ENCODE data around the gene A2M. TPM values are rescaled to one million over a fixed set of nuclear protein-coding genes. Genes with fewer than 3 reads are reported as not detected.
"Not testable (repeated sequence)": the region's sequence is repeated elsewhere in the genome, so short reads cannot be mapped to it uniquely, and the experiment has no call there.

A2M gene
- 100 to 1,000 TPM in 2 of 3 donors, 10 to 100 TPM in 1; 41.6 to 325 (median 151) TPM for polyA plus RNA-seq

- 44 to 74% (median 47%) methylated on average over 9 of the region's 9 CpGs for WGBS, 3 donors
Observed at GRCh38 chr12:9115731-9116559, at the start of gene A2M. TSS of gene A2M (minus strand) at chr12:9115919. CDS start at chr12:9115849, 70 bp downstream.

DNA sequence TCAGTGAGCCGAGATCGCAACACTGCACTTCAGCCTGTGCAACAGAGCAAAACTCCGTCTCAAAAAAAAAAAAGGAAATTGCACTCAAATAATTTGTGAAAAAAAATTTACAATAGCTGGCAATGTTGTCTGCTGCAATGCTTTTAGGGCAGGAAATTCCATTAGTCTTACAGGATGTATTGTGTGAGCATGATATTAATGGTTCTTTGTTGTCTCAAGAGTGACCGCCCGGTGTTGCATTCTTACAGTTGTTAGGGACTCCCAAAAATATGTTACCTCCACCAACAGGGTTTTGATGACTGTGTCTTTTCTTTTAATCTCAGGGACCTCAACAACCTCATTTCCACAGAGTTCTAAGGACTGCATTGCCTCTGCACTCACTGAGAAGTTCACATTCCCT lies 47.7 kb upstream of the A2M start:
- no peak overlapping the region for H3K27ac ChIP-seq (ENCODE audit: low read depth, low read length)
- WGBS, 3 donors = 59 to 87% (median 86%) methylated on average over 5 of the region's 5 CpGs

More at GRCh38 chr12:9115731-9116559, at the start of gene A2M:
- H3K27ac ChIP-seq (ENCODE audit: low read depth, low read length) = no peak within 1 kb of the TSS

- no peak overlapping the region for H3K27ac ChIP-seq (ENCODE audit: low read depth, low read length)
- WGBS, 3 donors = 79 to 86% (median 85%) methylated on average over 4 of the region's 4 CpGs
Observed at GRCh38 chr12:9156119-9156518, 40.4 kb upstream of the A2M start.

- no peak overlapping the region for H3K27ac ChIP-seq (ENCODE audit: low read depth, low read length)
- 77 to 85% (median 84%) methylated on average over 6 of the region's 6 CpGs for WGBS, 3 donors
Observed at GRCh38 chr12:9149372-9149771, 33.7 kb upstream of the A2M start.

- H3K27ac ChIP-seq (ENCODE audit: low read depth, low read length) = no peak overlapping the region
- 53 to 74% (median 74%) methylated on average over 2 of the region's 2 CpGs for WGBS, 3 donors
Observed at GRCh38 chr12:9148926-9149325, 33.2 kb upstream of the A2M start.

- H3K27ac ChIP-seq (ENCODE audit: low read depth, low read length) = no peak overlapping the region
- WGBS, 3 donors = 82 to 95% (median 94%) methylated on average over 2 of the region's 2 CpGs
Observed at GRCh38 chr12:9147461-9147860, 31.7 kb upstream of the A2M start.

DNA sequence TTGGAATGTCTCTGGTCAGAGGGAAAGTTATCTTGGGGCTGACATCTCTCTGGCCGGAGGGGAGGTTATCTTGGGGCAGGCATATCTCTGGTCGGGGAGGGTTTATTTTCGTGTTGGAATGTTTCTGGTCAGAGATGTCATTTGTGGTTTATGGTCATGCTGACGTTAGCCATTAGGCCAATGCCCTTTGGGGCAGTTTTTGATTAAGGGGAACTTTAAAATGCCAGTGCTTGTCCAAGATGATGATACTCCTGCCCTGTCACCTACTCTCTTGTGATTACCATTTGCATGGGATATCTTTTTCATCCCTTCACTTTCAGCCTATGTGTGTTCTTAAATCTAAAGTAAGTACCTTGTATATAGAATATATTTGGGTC lies 29.0 kb upstream of the A2M start:
- H3K27ac ChIP-seq (ENCODE audit: low read depth, low read length) = no peak overlapping the region
- 66 to 68% (median 66%) methylated on average over 4 of the region's 4 CpGs for WGBS, 3 donors

GRCh38 chr12:9143929-9144729 lies 28.4 kb upstream of the A2M start:
- WGBS, 3 donors = 89 to 94% (median 90%) methylated on average over 3 of the region's 3 CpGs
- H3K27ac ChIP-seq (ENCODE audit: low read depth, low read length) = no peak overlapping the region

DNA sequence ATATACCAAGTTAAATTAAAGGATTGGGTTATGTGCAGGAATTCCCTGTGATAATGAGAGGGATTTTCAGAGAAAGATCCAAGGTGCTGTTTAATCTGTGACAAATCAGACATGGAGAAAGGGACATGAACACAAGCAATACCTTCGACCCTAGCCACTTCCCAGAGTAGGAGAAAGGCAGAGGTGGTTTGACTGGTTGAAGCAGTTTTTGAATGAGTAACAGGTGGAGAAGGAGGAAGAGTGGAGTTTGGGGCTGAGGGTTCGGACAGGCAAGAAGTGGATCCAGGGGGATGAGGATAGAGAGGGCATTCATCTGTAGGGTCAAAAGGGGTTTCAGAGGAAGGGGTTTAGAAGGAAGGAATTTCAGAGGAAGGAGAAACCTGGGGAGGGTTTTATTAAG lies 27.4 kb upstream of the A2M start:
- H3K27ac ChIP-seq (ENCODE audit: low read depth, low read length) = no peak overlapping the region
- WGBS, 3 donors = 35 to 86% (median 78%) methylated on average over 2 of the region's 2 CpGs

- H3K27ac ChIP-seq (ENCODE audit: low read depth, low read length) = not testable (repeated sequence)
- 57 to 65% (median 59%) methylated on average over 2 of the region's 2 CpGs for WGBS, 3 donors
Observed at GRCh38 chr12:9139588-9140290, 24.0 kb upstream of the A2M start.

DNA sequence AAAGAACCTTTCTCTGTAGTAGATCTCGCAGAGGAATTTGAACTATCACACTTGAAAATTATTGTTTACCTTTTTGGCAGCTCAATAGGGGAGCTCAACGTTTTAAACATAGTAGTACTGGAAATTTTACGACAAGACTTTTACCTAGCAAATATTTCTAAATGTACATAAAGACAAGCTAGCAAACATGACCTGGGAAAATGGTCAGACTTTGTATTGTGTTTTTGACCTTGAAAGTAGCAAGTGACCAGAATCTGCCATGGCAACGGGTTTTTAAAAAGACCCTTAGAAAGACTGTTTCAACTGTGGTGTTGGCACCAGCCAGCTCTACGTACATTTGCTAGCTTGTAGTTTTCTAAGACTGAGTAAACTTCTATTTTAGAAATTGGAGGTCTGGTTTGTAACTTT lies 20.2 kb upstream of the A2M start:
- 32 to 86% (median 73%) methylated on average over 5 of the region's 5 CpGs for WGBS, 3 donors

GRCh38 chr12:9134981-9135628 lies 19.4 kb upstream of the A2M start:
- WGBS, 3 donors = 67 to 83% (median 74%) methylated on average over 16 of the region's 16 CpGs
- H3K27ac ChIP-seq (ENCODE audit: low read depth, low read length) = no peak overlapping the region

More for the DNA sequence above, 20.2 kb upstream of the A2M start:
- no peak overlapping the region for H3K27ac ChIP-seq (ENCODE audit: low read depth, low read length)

DNA sequence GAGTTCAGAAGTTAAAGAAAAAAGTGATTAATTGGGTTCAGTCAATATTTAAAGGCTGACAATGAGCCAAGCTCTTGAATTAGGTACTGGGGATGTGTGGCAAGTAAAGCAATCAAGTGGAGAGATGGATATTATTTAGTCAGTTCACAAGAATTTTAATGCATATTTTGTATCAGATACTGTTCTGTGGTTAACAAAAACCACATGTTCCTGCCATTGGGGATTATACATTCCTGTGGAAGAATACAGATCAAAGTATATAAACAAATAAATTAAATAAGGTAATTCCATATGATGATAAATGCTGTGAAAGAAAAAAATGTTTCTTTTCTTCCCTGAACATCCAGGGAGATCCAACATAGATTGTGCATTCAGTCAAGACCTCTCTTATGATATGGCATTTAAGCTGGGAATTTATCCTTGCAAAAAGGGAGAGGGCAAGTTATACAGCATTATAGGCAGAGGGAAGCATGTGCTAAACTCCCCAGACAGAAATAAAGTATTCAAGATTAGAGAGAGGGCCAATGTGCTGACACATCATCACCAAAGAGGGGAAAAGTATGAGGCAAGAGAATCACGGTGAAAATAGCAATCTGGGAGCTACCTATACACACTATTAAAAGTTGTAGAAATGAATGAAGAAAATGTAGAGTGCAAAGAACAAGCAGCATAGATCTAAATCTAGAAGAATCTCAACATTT lies 17.6 kb upstream of the A2M start:
- 40 to 65% (median 49%) methylated on average over 1 of the region's 1 CpG for WGBS, 3 donors
- H3K27ac ChIP-seq (ENCODE audit: low read depth, low read length) = no peak overlapping the region

DNA sequence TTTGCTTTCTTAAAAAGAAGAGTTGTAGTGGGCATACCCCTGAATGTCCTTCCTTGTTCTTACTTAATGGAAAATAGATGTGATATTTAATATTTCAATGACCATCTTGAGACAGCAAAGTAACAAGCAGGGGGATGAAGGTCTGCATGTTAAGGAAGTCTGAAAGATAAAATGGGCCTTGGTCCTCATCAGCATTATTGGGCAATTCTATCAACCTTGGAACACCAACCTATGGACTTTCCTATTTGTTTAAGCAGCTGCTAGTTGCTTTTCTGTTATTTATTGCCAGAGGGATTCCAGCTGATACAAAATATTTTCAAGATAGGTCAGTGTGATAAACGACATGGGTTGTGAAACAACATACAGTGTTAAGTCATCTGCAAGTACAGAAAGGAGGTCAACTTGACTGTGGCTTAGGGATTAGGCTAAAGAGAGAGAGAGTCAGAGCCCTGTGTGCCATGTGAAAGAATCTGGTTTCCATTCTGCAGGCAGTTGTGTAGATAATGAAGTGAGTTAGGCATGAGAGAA lies 16.4 kb upstream of the A2M start:
- no peak overlapping the region for H3K27ac ChIP-seq (ENCODE audit: low read depth, low read length)
- 19 to 57% (median 39%) methylated on average over 1 of the region's 1 CpG for WGBS, 3 donors

GRCh38 chr12:9130244-9130643 lies 14.5 kb upstream of the A2M start:
- 47 to 97% (median 79%) methylated on average over 2 of the region's 2 CpGs for WGBS, 3 donors
- no peak overlapping the region for H3K27ac ChIP-seq (ENCODE audit: low read depth, low read length)

DNA sequence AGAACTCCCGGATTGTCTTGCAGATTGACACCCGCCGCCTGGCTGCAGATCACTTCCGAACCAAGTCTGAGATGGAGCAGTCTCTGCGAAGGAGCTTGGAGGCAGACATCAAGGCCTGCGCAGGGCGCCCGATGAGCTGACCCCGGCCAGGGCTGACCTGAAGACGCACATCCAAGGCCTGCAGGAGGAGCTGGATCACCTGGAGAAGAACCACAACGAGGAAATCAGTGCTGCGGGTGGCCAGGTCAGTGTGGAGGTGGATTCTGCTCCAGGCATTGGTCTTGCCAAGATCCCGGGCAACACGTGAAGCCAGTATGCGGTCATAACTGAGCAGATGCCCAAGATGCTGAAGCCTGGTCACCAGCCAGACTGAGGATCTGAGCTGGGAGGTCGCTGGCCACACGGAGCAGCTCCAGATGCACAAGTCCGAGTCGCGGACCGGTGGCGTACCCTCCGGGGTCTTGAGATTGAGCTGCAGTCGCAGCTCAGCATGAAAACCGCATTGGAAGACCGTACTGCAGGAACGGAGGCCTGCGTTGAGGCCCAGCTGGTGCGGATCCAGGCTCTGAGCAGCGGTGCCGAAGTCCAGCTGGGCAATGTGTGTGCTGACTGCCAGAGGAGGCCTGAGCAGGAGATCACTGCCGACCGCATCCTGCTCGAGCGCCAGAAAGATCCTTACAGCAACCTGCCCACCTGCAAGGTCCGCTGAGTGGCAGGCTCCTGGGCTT lies 12.4 kb upstream of the A2M start:
- 97% methylated on average over 35 to 36 of the region's 36 CpGs for WGBS, 3 donors

DNA sequence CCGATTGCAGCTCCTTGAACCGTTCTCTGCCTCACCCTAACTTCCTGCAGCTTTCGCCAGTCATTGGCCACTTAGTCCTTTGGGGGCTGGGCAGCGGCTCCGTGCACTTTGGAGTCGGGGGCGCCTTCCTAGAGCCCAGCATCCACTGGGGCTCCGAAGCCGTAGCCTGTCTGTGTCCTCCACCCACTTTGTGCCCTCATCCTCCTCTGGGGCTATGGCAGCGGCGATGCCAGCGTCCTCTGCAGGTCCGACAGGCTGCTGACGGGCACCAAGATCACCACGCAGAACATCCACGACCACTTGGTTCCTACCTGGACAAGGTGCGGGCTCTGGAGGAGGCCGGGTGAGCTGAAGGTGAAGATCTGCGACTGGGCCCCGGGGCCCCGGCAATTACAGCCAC lies 11.8 kb upstream of the A2M start:
- WGBS, 3 donors = 96 to 97% (median 96%) methylated on average over 21 of the region's 21 CpGs
- H3K27ac ChIP-seq (ENCODE audit: low read depth, low read length) = no peak overlapping the region

More for the DNA sequence above, 12.4 kb upstream of the A2M start:
- no peak overlapping the region for H3K27ac ChIP-seq (ENCODE audit: low read depth, low read length)
